ENCODE results near the gene SPO11. TPM values are rescaled to one million over a fixed set of nuclear protein-coding genes. Genes with fewer than 3 reads are reported as not detected.

SPO11 gene
- total RNA-seq, 1 donor from 2014 or later: not detected

GRCh38 chr20:57312138-57312537 lies 17.5 kb upstream of the SPO11 start:
- H3K4me1 Mint-ChIP-seq (ENCODE audit: unreplicated experiment): peaks cover 16% of the 10 kb centered on the region

GRCh38 chr20:57313230-57313629 lies 16.4 kb upstream of the SPO11 start:
- Mint-ChIP-seq H3K4me1 (ENCODE audit: unreplicated experiment) (peaks cover 20% of the 10 kb centered on the region), H3K9me3 (no peaks in the 10 kb centered on the region), H3K36me3 (no peaks in the 10 kb centered on the region), H3K27me3 (no peaks in the 10 kb centered on the region), H3K27ac (no peak overlapping the region), H3K4me3 (no peak overlapping the region)
- DNase-seq (ENCODE audit: extremely low spot score, unreplicated experiment): no peak
- TF ChIP-seq, protein P1, sequence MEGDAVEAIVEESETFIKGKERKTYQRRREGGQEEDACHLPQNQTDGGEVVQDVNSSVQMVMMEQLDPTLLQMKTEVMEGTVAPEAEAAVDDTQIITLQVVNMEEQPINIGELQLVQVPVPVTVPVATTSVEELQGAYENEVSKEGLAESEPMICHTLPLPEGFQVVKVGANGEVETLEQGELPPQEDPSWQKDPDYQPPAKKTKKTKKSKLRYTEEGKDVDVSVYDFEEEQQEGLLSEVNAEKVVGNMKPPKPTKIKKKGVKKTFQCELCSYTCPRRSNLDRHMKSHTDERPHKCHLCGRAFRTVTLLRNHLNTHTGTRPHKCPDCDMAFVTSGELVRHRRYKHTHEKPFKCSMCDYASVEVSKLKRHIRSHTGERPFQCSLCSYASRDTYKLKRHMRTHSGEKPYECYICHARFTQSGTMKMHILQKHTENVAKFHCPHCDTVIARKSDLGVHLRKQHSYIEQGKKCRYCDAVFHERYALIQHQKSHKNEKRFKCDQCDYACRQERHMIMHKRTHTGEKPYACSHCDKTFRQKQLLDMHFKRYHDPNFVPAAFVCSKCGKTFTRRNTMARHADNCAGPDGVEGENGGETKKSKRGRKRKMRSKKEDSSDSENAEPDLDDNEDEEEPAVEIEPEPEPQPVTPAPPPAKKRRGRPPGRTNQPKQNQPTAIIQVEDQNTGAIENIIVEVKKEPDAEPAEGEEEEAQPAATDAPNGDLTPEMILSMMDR (conservative IDR thresholded peaks at IDR 0.05): no peak

More at GRCh38 chr20:57312138-57312537, 17.5 kb upstream of the SPO11 start:
- Mint-ChIP-seq H3K36me3 (no peaks in the 10 kb centered on the region), H3K9me3 (no peaks in the 10 kb centered on the region), H3K27me3 (no peaks in the 10 kb centered on the region), H3K4me3 (no peak overlapping the region), H3K27ac (no peak overlapping the region)
- no peak for DNase-seq (ENCODE audit: extremely low spot score, unreplicated experiment)
- TF ChIP-seq, protein P1 (conservative IDR thresholded peaks at IDR 0.05): no peak

DNA sequence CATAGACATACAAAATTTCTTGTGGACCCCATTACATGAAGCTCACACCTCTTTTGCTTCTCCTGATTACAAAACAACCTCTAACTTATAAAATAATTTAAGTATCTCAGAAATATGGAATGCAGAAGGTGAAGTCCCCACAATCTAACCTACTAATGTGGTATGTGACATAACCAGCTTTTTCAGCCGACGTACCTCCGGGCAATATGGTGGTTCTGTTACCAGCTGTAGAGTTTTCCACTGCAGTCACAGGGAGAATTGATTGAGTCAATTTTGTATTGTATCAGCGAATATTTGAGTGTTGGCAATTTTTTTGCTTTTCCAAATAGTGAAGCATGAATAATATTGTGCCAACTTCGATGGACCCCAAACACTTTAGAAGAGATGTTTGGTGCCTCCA lies 15.7 kb upstream of the SPO11 start:
- H3K27me3 Mint-ChIP-seq: no peaks in the 10 kb centered on the region
- no peaks in the 10 kb centered on the region for H3K36me3 Mint-ChIP-seq
- H3K4me1 Mint-ChIP-seq (ENCODE audit: unreplicated experiment): peaks cover 20% of the 10 kb centered on the region
- no peak overlapping the region for H3K27ac Mint-ChIP-seq
- TF ChIP-seq, protein P1 (conservative IDR thresholded peaks at IDR 0.05): no peak
- DNase-seq (ENCODE audit: extremely low spot score, unreplicated experiment): no peak
- no peak overlapping the region for H3K4me3 Mint-ChIP-seq
- H3K9me3 Mint-ChIP-seq: no peaks in the 10 kb centered on the region

DNA sequence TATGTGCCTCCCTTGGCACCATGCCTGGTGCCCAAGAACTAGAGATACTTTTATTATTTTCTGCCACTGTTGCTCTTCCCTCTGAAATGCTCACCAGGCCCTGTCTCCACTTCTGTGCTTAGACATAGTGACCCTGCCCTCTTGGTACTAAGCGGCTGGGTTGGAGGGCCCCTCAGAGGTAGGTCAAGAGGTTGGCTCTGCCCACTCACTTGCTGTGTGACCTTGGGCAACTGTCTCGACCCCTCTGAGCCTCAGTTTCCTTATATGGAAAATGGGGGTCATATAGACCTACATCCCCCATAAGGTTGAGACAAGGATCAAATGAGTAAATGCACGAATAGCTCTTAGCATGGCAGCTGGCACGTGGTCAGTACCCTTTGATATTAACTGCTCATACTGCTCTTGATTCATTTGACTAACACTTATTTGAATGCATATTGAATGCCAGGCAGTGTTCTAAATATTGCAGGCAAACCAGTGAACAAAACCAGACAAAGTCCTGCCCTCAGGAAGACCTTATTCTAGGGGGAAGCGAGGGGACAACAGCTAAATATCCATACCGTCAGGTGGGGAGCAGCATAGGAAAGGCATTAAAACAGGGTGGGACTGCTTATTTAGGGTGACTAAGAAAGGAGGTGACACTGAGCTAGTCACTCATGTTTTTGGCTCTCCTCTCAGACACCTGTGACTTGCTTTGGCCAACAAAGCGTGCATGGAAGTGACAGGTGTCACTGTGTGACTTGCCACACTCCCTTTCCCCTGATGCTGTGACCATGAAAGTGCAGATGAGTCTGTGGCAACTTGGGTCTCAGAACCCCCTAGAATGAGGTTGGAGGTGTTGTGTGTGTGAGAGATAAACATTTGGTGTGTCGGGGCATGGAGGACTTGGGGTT lies 14.3 kb upstream of the SPO11 start:
- H3K4me3 Mint-ChIP-seq: no peak overlapping the region
- no peak for DNase-seq (ENCODE audit: extremely low spot score, unreplicated experiment)
- H3K4me1 Mint-ChIP-seq (ENCODE audit: unreplicated experiment): peaks cover 13% of the 10 kb centered on the region
- TF ChIP-seq, protein P1 (conservative IDR thresholded peaks at IDR 0.05): no peak
- no peaks in the 10 kb centered on the region for H3K36me3 Mint-ChIP-seq
- no peaks in the 10 kb centered on the region for H3K27me3 Mint-ChIP-seq
- H3K27ac Mint-ChIP-seq: no peak overlapping the region
- no peaks in the 10 kb centered on the region for H3K9me3 Mint-ChIP-seq

DNA sequence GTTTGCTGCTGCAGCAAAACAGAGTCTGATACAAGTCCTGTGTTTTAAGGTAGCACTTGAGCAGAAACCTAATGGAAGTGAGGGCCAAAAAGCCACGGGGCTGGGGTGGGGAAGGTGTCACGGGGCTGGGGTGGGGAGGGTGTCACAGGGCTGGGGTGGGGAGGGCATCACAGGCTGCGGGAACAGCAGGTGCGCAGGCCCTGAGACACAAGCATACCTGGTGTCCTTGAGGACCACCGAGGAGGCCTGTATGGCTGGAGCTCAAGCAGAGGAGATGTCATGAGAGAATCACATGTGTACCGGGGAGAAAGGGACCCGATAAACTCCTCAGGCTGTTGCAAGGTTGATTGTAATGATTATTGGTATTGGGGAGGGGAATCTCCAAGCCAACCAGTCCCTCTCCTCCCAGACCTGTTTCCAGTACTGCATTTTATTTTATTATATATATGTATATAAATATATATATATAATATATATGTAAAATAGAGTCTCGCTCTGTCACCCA lies 13.6 kb upstream of the SPO11 start:
- Mint-ChIP-seq H3K27ac (no peak overlapping the region), H3K27me3 (no peaks in the 10 kb centered on the region), H3K4me1 (ENCODE audit: unreplicated experiment) (peaks cover 13% of the 10 kb centered on the region), H3K36me3 (no peaks in the 10 kb centered on the region), H3K9me3 (no peaks in the 10 kb centered on the region), H3K4me3 (no peak overlapping the region)
- no peak for DNase-seq (ENCODE audit: extremely low spot score, unreplicated experiment)
- TF ChIP-seq, protein P1 (conservative IDR thresholded peaks at IDR 0.05): no peak

Measured in type B pancreatic cell (in vitro differentiated cells).